Thymus (tissue), 11 donors: Measurements from ENCODE around the gene SPRR4. TPM values are rescaled to one million over a fixed set of nuclear protein-coding genes. Genes with fewer than 3 reads are reported as not detected.

Source experiments
- DNase-seq, 9 donors: peaks; one replicate each; pipeline ENCODE4 v3.0.0-alpha.2; 2013; ENCODE audit warnings: low spot score in 9 of 9, low read depth in 6 of 9, missing footprints in 1 of 9
- H3K27ac ChIP-seq, 2 donors: one replicate each; pipeline ENCODE4 v1.5.1; 2013; ENCODE audit warnings: control low read depth in 1 of 2, low read depth in 1 of 2, low read length in 1 of 2, mild to moderate bottlenecking in 1 of 2, moderate library complexity in 1 of 2
- H3K27me3 ChIP-seq, 2 donors: one replicate each; pipeline ENCODE4 v1.5.1; 2013; ENCODE audit warnings: low read length in 1 of 2; ENCODE audit not compliant: control insufficient read depth in 2 of 2, insufficient read depth in 1 of 2
- H3K36me3 ChIP-seq, 2 donors: one replicate each; pipeline ENCODE4 v1.5.1; 2013; ENCODE audit warnings: low read length in 1 of 2, mild to moderate bottlenecking in 1 of 2, moderate library complexity in 1 of 2; ENCODE audit not compliant: control insufficient read depth in 2 of 2, insufficient read depth in 2 of 2
- H3K4me1 ChIP-seq, 2 donors: one replicate each; pipeline ENCODE4 v1.5.1; 2013; ENCODE audit warnings: low read length in 2 of 2; ENCODE audit not compliant: control insufficient read depth in 2 of 2, insufficient read depth in 2 of 2
- H3K4me3 ChIP-seq, 2 donors: one replicate each; pipeline ENCODE4 v1.5.1; 2013; ENCODE audit warnings: low read length in 2 of 2, control low read depth in 1 of 2, mild to moderate bottlenecking in 1 of 2
- H3K9me3 ChIP-seq, 2 donors: one replicate each; pipeline ENCODE4 v1.5.1; 2013; ENCODE audit warnings: low read length in 1 of 2, mild to moderate bottlenecking in 1 of 2; ENCODE audit not compliant: control insufficient read depth in 2 of 2, insufficient read depth in 1 of 2
- WGBS: extraction: QIAGEN DNeasy Blood & Tissue Kit; methylation state at CpG from one replicate; pipeline ENCODE4 v1.1.7; 2013; 5-methylcytosine and 5-hydroxymethylcytosine counted together
- polyA plus RNA-seq: library from polyadenylated mRNA; stranded (reverse); fragments of 200-250 nt; gene quantifications from one replicate; pipeline ENCODE4 v1.2.3, GENCODE V29; 2013
- total RNA-seq: library from RNA; stranded (reverse); fragments of 120-200 nt; gene quantifications from one replicate; pipeline ENCODE4 v1.2.4, GENCODE V29; 2013
- donor health status: healthy.

Gene SPRR4
- total and polyA plus RNA-seq, 2 donors: 2.1 TPM; not detected in 1

DNA sequence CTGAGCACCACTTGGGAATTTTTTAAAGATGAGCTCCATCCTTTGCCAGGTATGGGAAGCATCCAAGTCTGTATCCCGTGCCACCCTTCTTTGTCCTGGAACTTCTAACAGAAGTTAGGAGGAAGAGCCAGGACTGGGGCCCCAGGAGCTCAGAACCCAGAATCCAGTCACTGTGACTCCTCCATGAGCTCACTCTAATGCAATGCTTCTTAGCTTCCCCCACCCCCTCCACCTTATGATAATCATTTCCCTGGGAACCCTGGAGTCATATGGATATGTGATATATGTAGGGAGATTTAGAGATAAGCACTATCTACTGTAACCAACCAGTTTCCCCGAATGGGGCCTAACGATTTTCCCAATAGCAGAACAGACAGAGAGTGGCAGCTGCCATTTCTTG, 24.2 kb upstream of the SPRR4 start:
- WGBS: 79% methylated on average over 3 of the region's 3 CpGs

DNA sequence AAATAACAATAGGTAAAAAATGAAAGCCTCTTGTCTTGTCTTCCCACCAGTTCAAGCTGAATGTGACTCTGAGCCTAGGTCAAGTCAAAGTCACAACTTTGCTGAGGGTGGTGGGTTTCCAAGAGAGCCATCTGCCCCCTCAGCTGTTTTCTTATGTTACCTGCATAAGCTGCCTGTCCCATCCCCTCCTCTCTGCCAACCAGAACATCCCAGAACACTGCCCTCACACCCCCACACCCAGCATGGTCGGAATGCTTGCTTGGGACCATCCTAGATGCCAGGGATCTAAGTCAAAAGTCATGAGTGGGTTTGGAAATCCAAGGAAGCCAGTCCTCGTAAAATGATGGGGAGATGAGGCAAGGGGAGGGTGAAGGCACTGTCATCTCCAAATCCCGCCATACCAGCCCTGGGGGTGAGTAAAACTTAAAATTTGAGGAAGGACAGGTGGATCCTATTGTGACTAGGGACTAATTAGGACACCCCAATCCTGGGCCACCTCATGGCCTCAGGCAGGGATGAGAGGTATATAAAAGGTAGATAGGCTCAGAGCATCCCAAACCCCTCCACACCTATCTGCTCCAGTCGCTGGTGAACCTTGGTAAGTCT, 23.7 kb upstream of the SPRR4 start, which contains the start of gene SPRR5:
SPRR5 (plus strand) TSS at position 556 of the 606 bp plus-strand sequence. CDS start 1,349 bp downstream, outside the sequence.
- no peak for DNase-seq
- H3K27me3 ChIP-seq: no peaks in the 10 kb centered on the region
- H3K9me3 ChIP-seq: no peaks in the 10 kb centered on the region
- WGBS: 87% methylated on average over 4 of the region's 4 CpGs
- no peak within 1 kb of the TSS for H3K4me3 ChIP-seq
- H3K27ac ChIP-seq: no peak within 1 kb of the TSS
- no peaks in the 10 kb centered on the region for H3K36me3 ChIP-seq
- H3K4me1 ChIP-seq: no peaks in the 10 kb centered on the region

More for the DNA sequence above, 24.2 kb upstream of the SPRR4 start:
- H3K27ac ChIP-seq: no peak overlapping the region
- no peaks in the 10 kb centered on the region for H3K4me1 ChIP-seq
- no peaks in the 10 kb centered on the region for H3K9me3 ChIP-seq
- H3K27me3 ChIP-seq: no peaks in the 10 kb centered on the region
- H3K36me3 ChIP-seq: no peaks in the 10 kb centered on the region
- H3K4me3 ChIP-seq: no peak overlapping the region
- no peak for DNase-seq

DNA sequence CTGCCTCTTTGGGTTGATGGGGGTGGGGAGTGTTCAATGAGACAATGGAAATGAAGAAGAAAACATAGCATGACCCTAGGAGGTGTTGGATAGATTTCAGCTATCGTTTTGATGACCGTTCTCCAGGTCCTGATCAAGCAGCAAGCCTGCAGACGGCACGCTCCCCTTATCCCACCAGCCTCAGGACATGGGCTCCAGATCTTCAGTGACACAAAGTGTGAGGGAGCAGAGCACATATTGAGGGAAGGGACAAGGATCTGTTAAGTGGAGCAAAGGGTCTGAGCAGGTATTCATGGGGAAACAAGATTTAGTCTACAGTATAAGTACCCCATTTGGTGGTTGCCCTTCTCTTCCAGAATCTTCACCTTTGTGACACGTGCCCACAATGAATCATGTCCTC, 18.7 kb upstream of the SPRR4 start:
- Histone ChIP-seq H3K4me3 (no peak overlapping the region), H3K27ac (no peak overlapping the region), H3K4me1 (no peaks in the 10 kb centered on the region), H3K27me3 (no peaks in the 10 kb centered on the region), H3K9me3 (no peaks in the 10 kb centered on the region), H3K36me3 (no peaks in the 10 kb centered on the region)
- WGBS: 93% methylated on average over 5 of the region's 5 CpGs
- no peak for DNase-seq

DNA sequence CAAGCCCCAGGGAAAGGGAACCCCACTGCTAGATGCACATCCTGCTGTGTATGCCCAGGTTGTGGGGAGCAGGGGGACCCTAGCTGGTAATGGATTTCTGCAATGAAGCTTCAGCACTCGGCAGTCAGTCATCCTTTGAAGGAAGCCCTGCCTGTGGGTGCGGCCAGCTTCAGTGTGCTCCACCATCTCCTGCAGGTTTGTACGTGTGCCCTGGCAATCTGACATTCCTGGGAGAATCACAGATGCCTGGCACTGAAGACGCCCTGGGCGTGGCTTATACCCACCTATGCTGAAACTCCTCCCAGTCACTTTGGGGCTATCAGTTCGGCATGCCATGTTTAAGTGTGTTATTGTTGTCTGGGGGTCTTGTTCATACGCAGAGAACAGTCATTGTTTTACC, 16.7 kb upstream of the SPRR4 start:
- no peaks in the 10 kb centered on the region for H3K27me3 ChIP-seq
- no peaks in the 10 kb centered on the region for H3K9me3 ChIP-seq
- H3K27ac ChIP-seq: no peak overlapping the region
- WGBS: 91% methylated on average over 7 of the region's 7 CpGs
- H3K36me3 ChIP-seq: no peaks in the 10 kb centered on the region
- DNase-seq: no peak
- no peaks in the 10 kb centered on the region for H3K4me1 ChIP-seq
- no peak overlapping the region for H3K4me3 ChIP-seq

DNA sequence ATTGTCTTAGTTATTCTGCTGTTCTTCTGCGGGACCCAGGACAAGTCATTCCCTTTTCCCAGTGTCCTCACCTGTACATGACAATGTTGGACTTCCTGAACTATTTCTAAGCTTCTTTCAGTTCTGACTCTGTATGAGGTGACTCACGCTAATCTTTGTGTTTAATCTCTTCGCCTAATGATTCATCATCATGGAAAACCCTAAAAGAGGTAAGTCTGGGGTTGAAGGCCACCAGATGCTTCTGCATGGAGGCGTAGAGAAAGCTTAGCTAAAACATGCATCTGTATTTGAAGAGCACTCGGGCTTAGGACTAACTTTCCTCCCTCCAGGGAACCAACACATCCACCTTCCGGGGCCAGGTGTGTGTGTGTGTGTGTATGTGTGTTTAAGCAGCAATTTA, 16.0 kb upstream of the SPRR4 start:
- Histone ChIP-seq H3K36me3 (no peaks in the 10 kb centered on the region), H3K4me1 (no peaks in the 10 kb centered on the region), H3K27ac (no peak overlapping the region), H3K27me3 (no peaks in the 10 kb centered on the region), H3K4me3 (no peak overlapping the region), H3K9me3 (no peaks in the 10 kb centered on the region)
- WGBS: 93% methylated on average over 6 of the region's 6 CpGs
- DNase-seq: no peak

DNA sequence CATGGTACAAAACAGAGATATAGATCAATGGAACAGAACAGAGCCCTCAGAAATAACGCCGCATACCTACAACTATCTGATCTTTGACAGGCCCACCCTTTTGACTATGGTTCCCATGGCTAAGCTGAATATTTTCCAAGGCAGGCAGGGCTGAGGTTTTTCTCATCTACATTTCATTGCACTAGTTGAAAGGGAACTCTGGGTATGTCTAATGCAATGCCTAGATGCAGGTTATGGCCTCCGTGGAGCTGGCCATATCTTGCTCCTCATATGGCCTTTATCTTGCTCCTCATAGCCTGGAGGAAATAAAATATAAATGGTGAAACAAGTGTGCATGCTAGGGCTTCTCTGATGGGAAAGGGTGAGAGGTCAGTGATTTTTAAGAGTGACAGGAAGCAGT, 12.9 kb upstream of the SPRR4 start:
- H3K27ac ChIP-seq: no peak overlapping the region
- no peaks in the 10 kb centered on the region for H3K9me3 ChIP-seq
- H3K36me3 ChIP-seq: no peaks in the 10 kb centered on the region
- H3K27me3 ChIP-seq: no peaks in the 10 kb centered on the region
- no peak overlapping the region for H3K4me3 ChIP-seq
- WGBS: 91% methylated on average over 3 of the region's 3 CpGs
- no peak for DNase-seq
- H3K4me1 ChIP-seq: no peaks in the 10 kb centered on the region

DNA sequence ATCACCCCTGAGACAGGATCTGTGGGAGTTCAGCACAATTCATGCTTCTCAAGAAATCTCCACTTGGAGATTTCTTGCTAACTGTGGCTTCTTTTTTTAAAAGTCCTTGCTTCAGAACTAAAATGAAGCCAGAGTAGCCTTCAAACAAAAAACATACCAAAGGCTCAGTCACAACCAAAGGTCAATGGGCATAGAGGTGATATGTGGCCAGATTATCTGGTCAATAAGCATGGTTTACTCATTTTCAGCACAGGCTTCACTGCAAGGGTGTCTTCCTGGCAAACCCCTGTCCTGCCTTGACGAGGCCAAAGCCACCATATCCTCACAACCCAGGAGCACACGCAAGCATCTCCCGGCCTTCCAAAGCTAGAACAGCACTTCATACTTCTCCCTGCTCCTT, 11.2 kb upstream of the SPRR4 start:
- H3K36me3 ChIP-seq: no peaks in the 10 kb centered on the region
- WGBS: 90% methylated on average over 3 of the region's 3 CpGs
- H3K4me1 ChIP-seq: no peaks in the 10 kb centered on the region
- no peaks in the 10 kb centered on the region for H3K9me3 ChIP-seq
- DNase-seq: no peak
- no peaks in the 10 kb centered on the region for H3K27me3 ChIP-seq
- H3K4me3 ChIP-seq: no peak overlapping the region
- no peak overlapping the region for H3K27ac ChIP-seq

DNA sequence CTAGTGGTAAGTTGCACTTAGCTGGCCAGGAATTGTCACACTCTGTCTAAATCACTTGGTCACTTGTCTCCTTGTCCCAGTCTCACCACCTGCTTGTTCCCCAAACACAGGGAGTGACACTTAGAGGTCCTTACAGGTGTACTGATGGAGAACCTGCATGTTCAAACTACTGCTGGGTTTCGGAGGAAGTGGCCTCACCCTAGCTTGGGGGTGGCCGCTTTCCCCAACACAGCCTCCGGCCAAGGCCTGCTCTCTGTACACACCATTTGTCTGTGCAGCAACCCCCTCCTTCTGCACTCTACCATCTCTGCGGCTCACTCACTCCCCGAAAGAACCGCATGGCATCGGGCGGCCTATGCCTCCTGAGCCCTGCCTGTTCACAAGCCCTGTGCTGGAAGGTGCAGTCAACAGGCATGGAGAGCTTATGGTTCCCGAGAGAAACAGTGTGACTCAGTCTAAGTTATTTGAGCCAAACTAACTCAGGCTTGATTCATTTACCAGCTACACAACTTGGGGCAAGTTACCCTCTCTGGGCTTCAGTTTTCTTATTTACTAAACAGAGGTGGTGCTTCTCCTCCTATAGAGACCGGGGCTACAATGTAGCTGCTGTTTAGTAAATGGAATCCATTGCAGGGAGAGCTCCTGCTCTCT, 10.5 kb upstream of the SPRR4 start:
- H3K4me1 ChIP-seq: no peaks in the 10 kb centered on the region
- no peaks in the 10 kb centered on the region for H3K36me3 ChIP-seq
- 95% methylated on average over 10 of the region's 10 CpGs for WGBS
- no peak for DNase-seq
- H3K27ac ChIP-seq: no peak overlapping the region
- no peak overlapping the region for H3K4me3 ChIP-seq
- H3K9me3 ChIP-seq: no peaks in the 10 kb centered on the region
- H3K27me3 ChIP-seq: no peaks in the 10 kb centered on the region

DNA sequence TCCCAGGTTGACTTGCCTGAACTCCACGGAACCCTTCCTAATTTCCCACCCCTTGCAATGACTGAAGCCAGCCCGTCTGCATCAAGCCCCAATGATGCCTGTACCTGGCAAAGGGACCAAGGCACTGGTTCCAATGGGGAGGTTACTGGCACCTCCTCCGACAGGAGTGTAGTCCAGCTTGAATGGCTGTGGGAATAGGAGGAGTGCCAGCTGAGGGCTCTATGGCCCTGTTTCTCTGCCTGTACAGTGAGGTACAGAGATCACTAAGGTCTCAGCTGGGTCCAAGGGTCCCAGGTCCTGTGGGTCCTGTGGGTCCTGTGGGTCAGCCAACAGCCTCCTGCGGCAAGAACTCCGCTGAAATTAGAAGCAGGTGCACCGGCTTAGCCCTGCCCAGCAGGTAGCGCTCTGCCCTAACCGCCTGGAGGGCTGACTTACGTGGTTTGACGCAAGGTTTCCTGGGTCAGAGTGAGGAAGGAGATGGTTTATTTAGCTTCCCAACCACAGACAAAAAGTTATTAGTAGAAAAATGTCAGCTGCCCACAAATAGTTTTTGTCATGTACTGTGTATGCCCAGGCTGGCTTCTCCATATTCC, 9.9 kb upstream of the SPRR4 start:
- Histone ChIP-seq H3K27ac (no peak overlapping the region), H3K4me3 (no peak overlapping the region), H3K36me3 (no peaks in the 10 kb centered on the region), H3K4me1 (no peaks in the 10 kb centered on the region), H3K9me3 (no peaks in the 10 kb centered on the region), H3K27me3 (no peaks in the 10 kb centered on the region)
- WGBS: 56% methylated on average over 10 of the region's 10 CpGs
- no peak for DNase-seq
